ENCODE measurements around the gene ACADVL. TPM values are rescaled to one million over a fixed set of nuclear protein-coding genes. Genes with fewer than 3 reads are reported as not detected.

Gene ACADVL
- total and polyA plus RNA-seq, 2 of the 4 experiments (the other 2 are of a cell fraction), result 139 to 752 TPM

GRCh38 chr17:7248796-7249195 lies 29.1 kb downstream of the ACADVL start:
- H3K27ac ChIP-seq (ENCODE audit: insufficient read depth, low read length), result no peak overlapping the region
- intact Hi-C loops (cut with micrococcal nuclease) (no loop called here), dilution Hi-C loops (cut with HindIII; ENCODE audit: low sequenced_read_pairs, unreplicated experiment) (no loop called here), in situ Hi-C loops (cut with MboI; ENCODE audit: low sequenced_read_pairs) (loop anchor here (25.0 kb wide), 1 partner anchor 914 kb away; the partner anchor contains the start of genes PER1 and VAMP2)
- peaks cover 10% of the 10 kb centered on the region for H3K9me1 ChIP-seq (ENCODE audit: insufficient read depth, low read length)
- no peak for TF ChIP-seq NFE2L2 (IDR thresholded peaks at IDR 0.05; ENCODE audit: low read depth, low read length)
- TF ChIP-seq MAFK (IDR thresholded peaks at IDR 0.05; ENCODE audit: low read depth, low read length), result no peak
- H2AK9ac ChIP-seq (replicated peaks; ENCODE audit: low read depth, low read length, poor library complexity), result no peak overlapping the region
- H4K5ac ChIP-seq (ENCODE audit: low read depth, low read length), result no peak overlapping the region
- H3K4ac ChIP-seq (ENCODE audit: low read depth, low read length), result no peak overlapping the region
- peaks cover 8% of the 10 kb centered on the region for H3K4me1 ChIP-seq (ENCODE audit: control insufficient read depth, insufficient read depth, low read length)
- no peak overlapping the region for H2AFZ ChIP-seq (replicated peaks; ENCODE audit: low read length, poor library complexity)
- no peak overlapping the region for H2BK5ac ChIP-seq (ENCODE audit: low read depth, low read length, poor library complexity, severe bottlenecking)
- H2BK20ac ChIP-seq (ENCODE audit: low read depth, low read length), result no peak overlapping the region
- ChIA-PET CTCF (no interaction called here), POLR2A (ENCODE audit: unreplicated experiment) (interaction anchor here (0.6 kb wide), 2 partner anchors 10 to 19 kb away, joined by 3 to 6 read pairs; no protein-coding TSS in a partner anchor)
- peak overlapping the region; percentile 68 for H3K23ac ChIP-seq (ENCODE audit: low read depth, low read length)
- no peaks in the 10 kb centered on the region for H3K9me3 ChIP-seq (ENCODE audit: control insufficient read depth, insufficient read depth, low read length)
- no peak overlapping the region for H3K56ac ChIP-seq (ENCODE audit: extremely low read depth, insufficient read depth, low read length)
- no peak overlapping the region for H3K18ac ChIP-seq (ENCODE audit: low read depth, low read length)
- H3K9ac ChIP-seq (ENCODE audit: low read depth, low read length), result no peak overlapping the region
- H3K4me2 ChIP-seq (ENCODE audit: low read depth, low read length), result no peak overlapping the region
- H4K20me1 ChIP-seq (ENCODE audit: insufficient read depth, low read length), result peaks cover 9% of the 10 kb centered on the region; the same call in 1 of the 2 replicates
- H4K8ac ChIP-seq (ENCODE audit: low read depth in 2 of 2, low read length in 2 of 2), result no peak overlapping the region
- H2AK5ac ChIP-seq (ENCODE audit: low read depth, low read length), result 0 out of 2 replicates have a peak overlapping the region, but pooled peaks have one; percentile 18
- no peak overlapping the region for H3K4me3 ChIP-seq (ENCODE audit: insufficient read depth, low read depth, low read length)
- no peak overlapping the region for H2BK120ac ChIP-seq (ENCODE audit: low read depth, low read length)
- DNase-seq (no peak), ATAC-seq (ENCODE audit: low read depth) (no peak)
- no peak overlapping the region for H2BK15ac ChIP-seq (ENCODE audit: low read depth, low read length)
- H4K91ac ChIP-seq (ENCODE audit: insufficient read depth, low read depth, low read length), result no peak overlapping the region
- no peak overlapping the region for H3K14ac ChIP-seq (replicated peaks; ENCODE audit: low read depth, low read length)
- no CpG with 5 or more reads among the region's 4 CpGs for WGBS, 2 experiments (ENCODE audit: extremely low coverage in 2 of 2, insufficient read length in 1 of 2)
- H3K27me3 ChIP-seq (ENCODE audit: control insufficient read depth, insufficient read depth, low read length), result no peaks in the 10 kb centered on the region
- peaks cover 5 to 46% of the 10 kb centered on the region in 2 experiments; a peak in 3 of 4 replicates for H3K79me1 ChIP-seq (ENCODE audit: low read depth in 1 of 2, low read length in 2 of 2)
- peaks cover 17% of the 10 kb centered on the region for H3K36me3 ChIP-seq (ENCODE audit: control insufficient read depth, insufficient read depth, low read length)
- no TSS peak for BruUV-seq (replicated peaks)

Data from IMR-90 (cell line).